GM21423 (cell line): ENCODE measurements around the gene LDB2.

Experiments
- ATAC-seq: cut with Tn5 transposase; IDR thresholded peaks from one replicate; pipeline ENCODE4 v1.9.1; 2021; ENCODE audit warnings: mild to moderate bottlenecking, moderate library complexity; ENCODE audit not compliant: unreplicated experiment

The LDB2 gene

GRCh38 chr4:16726368-16727050, 171.9 kb downstream of the LDB2 start:
- no peak for ATAC-seq

GRCh38 chr4:16725252-16725651, 173.2 kb downstream of the LDB2 start:
- no peak for ATAC-seq

GRCh38 chr4:16722416-16722815, 176.0 kb downstream of the LDB2 start:
- ATAC-seq, result no peak

GRCh38 chr4:16721613-16722291, 176.7 kb downstream of the LDB2 start:
- no peak for ATAC-seq

- no peak for ATAC-seq
Measured at GRCh38 chr4:16720761-16721160, 177.7 kb downstream of the LDB2 start.

- ATAC-seq, result no peak
Measured at GRCh38 chr4:16717266-16717970, 181.0 kb downstream of the LDB2 start.

- no peak for ATAC-seq
Measured at GRCh38 chr4:16715482-16715881, 183.0 kb downstream of the LDB2 start.

- ATAC-seq, result no peak
Measured at GRCh38 chr4:16714191-16714590, 184.3 kb downstream of the LDB2 start.

- ATAC-seq, result no peak
Measured at GRCh38 chr4:16713696-16714095, 184.7 kb downstream of the LDB2 start.

GRCh38 chr4:16713271-16713670, 185.2 kb downstream of the LDB2 start:
- ATAC-seq, result no peak

- ATAC-seq, result no peak
Measured at GRCh38 chr4:16710198-16710597, 188.2 kb downstream of the LDB2 start.

GRCh38 chr4:16707874-16708273, 190.6 kb downstream of the LDB2 start:
- ATAC-seq, result no peak

- no peak for ATAC-seq
Measured at GRCh38 chr4:16706251-16706650, 192.2 kb downstream of the LDB2 start.

GRCh38 chr4:16705341-16705740, 193.1 kb downstream of the LDB2 start:
- no peak for ATAC-seq

- no peak for ATAC-seq
Measured at GRCh38 chr4:16704489-16704888, 194.0 kb downstream of the LDB2 start.

GRCh38 chr4:16695896-16696295, 202.5 kb downstream of the LDB2 start:
- no peak for ATAC-seq

GRCh38 chr4:16694884-16695276, 203.6 kb downstream of the LDB2 start:
- ATAC-seq, result no peak

GRCh38 chr4:16694173-16694883, 204.1 kb downstream of the LDB2 start:
- no peak for ATAC-seq

GRCh38 chr4:16693641-16694040, 204.8 kb downstream of the LDB2 start:
- no peak for ATAC-seq

GRCh38 chr4:16692961-16693506, 205.4 kb downstream of the LDB2 start:
- no peak for ATAC-seq

GRCh38 chr4:16692524-16692923, 205.9 kb downstream of the LDB2 start:
- no peak for ATAC-seq
